ENCODE measurements around the gene CFAP221.

CFAP221 gene

DNA sequence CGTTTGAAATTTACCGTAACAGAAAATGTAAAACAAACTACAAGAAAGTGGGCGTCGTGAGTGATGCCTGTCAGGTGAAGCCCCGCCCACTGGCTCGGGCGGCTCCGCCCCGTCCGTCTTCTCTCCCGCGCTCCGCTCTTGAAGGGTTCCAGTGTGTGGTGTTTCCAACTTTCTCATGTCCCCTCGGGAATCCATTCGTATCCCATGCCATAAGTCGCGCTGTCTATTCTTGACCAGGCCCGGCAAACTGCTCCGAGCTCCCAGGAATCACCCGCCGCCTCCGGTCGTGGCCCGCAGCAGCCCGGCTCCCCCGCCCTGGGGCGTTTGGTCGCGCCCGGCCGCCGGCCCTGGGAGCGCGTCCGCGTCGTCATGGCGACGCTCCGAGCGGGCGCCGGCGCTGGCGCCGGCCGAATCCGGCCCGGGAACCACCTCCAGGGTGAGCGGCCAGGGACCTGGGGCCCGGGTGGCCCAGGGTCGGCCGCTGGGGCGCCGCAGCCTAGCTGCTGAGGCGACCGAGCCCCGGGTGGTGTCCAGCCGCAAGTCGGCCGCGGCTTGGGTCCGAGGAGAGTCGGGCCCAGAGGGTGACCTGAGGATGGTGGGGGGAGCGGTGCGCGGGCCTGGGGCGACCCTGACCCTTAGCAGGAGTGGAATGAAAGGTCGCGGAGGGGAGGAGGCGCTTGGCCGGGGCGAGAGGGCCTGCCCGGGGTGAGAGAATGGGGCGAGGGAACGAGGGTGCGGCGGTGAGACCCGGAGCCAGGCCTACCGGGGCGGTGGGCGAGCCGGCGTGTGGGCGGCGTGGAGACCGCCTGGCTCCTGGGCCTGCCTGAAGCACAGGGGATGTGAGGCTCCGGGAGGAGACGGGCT lies at the start of gene CFAP221:
CFAP221 (plus strand) TSS at position 375 of the 864 bp plus-strand sequence. CDS start 1,683 bp downstream, outside the sequence.
- in situ Hi-C loops (cut with MboI; ENCODE audit: low sequenced_read_pairs) = no loop called here

DNA sequence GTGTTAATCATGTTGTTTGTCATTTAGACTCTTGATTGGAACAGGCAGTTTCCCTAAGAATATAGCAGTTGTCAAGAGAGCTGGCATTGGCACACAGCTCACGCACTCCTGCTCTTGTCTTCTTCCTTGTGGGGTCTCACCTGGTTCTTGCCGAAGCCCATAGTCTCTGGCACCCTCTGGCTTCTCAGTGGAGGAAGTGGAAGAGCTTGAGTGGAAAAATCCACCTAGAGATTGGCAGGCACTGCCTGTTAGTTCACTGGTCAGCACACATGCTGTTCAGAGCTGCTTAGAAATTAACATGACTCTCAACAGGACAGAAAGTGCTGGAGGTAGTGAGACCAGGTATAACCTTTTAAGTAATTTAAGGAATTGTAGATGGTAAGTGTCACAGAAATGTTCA lies 48.3 kb upstream of the CFAP221 start:
- in situ Hi-C loops (cut with MboI; ENCODE audit: low sequenced_read_pairs) = no loop called here

DNA sequence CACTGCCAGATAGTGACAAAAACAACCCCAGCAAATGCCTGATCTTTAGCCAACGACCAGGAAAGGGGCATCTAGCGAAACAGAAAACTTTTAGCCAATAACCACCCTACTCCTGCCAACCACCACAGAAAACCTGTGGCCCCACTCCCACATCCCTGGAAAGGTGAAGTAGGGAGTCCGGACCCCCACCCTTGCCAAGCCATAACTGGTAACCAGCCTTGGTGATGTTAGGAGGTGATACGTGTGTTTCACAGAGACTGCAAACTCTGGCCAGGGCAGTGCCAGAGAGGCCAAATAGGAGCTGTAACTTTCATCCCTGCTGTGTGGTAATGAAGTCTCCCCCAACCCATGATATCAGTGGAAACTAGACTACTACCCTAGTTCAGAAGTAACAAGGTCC lies 47.6 kb upstream of the CFAP221 start:
- in situ Hi-C loops (cut with MboI; ENCODE audit: low sequenced_read_pairs) = no loop called here

DNA sequence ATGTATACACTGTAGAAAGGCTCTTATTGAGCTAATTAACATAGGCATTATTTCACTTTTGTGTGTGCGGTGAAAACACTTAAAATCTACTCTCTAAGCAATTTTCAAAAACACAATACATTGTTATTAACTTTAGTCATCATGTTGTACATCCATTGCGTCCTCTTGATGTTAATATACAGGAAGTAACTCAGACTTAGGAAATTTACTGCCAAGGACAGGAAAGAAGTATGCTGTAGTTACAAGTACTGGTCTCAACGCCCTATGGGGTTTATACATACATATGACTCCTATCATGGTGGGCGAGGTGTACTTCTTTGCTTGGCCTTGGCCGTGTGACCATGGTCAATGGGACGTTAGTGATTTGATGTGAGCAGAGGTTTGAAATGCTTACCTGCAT lies 35.5 kb upstream of the CFAP221 start:
- in situ Hi-C loops (cut with MboI; ENCODE audit: low sequenced_read_pairs) = no loop called here

DNA sequence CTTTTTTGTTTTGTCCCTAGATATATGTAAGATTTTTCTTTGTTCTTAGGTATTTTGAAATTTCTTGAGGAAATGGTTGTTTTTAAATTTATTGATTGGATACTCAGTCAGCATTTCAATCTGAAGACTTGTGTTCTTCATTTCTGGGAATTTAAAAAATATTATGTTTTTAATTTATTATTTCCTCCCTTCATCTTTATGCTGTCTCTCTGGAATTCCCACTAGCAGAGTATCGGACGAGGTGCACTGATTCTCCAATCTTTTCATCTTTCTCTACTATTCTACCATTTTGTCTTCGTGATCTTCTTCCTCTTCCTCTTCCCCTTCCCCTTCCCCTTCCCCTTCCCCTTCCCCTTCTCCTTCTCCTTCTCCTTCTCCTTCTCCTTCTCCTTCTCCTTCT lies 32.3 kb upstream of the CFAP221 start:
- in situ Hi-C loops (cut with MboI; ENCODE audit: low sequenced_read_pairs) = no loop called here

DNA sequence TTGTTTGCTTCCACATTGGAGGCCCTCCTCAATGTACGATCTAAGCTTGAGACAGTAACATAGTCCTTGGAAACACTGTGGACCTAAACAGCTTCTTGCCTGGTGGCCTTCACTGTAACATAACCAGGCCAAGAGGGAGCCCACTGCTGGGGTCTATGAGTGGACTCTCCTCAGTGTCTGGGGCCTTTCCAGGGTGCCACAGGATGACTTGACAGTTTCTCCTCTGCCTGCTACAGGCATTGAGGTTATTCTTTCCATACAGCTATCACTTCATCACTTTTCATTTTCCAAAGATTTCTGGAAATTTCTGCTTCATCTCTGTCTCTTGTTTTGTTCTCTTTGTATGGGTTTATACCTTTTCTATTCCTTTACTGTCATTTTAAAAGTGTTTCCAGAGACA lies 31.3 kb upstream of the CFAP221 start:
- in situ Hi-C loops (cut with MboI; ENCODE audit: low sequenced_read_pairs) = no loop called here

DNA sequence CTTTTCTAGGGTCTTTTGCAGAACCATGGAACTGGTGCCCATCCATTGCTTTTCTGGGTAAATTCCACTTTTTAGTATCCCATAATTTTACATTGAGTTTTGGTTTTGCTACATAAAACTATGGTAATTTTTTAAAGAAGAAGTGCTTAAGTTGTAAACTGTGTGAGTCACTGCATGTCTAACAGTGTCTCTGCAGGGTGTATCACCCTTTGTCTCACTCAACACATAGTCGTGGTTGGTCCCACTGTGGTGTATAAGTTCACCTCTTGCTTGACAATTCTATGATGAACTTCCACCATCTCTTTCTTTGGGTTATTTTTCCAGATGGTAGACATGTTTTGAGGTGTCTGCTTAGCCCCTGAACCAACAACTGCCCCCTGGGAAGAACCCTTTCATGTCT lies 30.4 kb upstream of the CFAP221 start:
- in situ Hi-C loops (cut with MboI; ENCODE audit: low sequenced_read_pairs) = no loop called here

DNA sequence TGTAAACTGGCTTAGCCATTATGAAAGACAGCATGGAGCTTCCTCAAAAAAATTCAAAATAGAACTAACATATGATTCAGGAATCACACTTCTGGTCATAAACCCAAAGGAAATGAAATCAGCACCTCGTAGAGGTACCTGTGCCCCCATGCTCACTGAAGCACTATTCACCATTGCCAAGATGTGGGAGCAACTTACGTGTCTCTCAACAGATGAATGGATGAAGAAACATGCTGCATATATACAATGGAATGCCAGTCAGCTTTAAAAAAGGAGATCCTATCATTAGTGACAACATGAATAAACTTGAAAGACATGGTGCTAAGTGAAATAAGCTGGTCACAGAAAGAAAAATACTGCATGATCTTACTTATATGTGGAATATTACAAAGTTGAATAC lies 28.1 kb upstream of the CFAP221 start:
- in situ Hi-C loops (cut with MboI; ENCODE audit: low sequenced_read_pairs) = no loop called here

DNA sequence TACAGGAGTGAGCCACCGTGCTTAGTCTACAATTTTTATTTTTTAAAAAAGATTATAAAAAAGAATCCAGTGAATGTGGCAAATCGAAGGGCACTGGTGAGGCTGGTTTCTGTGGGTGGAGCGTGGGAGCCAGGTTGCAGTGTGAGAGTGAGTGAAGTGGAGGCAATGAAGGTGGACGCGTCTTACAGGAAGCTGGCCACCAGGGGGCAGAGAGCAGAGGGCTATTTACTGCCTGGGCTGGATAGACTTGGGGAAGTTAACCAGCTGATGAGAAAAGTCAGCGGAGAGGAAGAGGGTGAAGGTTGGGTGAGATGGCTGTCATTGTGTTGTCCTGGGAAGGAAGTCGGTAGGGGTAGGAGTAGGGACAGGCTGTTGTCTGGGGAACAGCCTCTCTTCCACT lies 26.8 kb upstream of the CFAP221 start:
- in situ Hi-C loops (cut with MboI; ENCODE audit: low sequenced_read_pairs) = no loop called here

DNA sequence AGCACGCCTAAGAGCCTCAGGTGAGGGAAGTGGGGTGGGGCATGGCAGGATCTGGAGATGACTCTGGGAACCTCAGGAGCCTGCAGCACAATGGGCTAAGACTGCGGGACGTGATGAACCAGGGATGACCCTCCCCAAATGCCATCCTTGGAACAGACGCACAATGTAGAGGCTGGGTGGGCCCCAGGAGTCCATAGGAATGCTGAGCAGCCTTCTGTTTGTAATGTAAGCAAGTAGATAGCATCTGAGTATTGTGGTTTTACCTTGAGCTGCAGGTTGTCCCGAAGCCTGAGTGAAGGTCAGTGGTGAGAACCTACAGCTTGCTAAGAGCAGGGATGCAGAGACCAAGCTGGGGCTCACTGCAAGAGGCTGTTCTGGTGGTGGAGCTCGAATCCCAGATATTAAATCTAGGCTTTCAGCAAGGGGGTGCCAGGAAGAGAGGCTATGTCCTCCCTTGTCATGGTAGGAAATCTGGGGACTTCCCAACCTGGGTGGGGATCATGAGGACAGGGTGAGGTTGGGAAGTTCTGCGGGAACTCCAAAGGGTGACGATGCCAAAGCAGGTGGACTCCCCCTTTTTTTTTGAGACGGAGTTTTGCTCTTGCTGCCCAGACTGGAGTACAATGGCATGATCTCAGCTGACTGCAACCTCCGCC lies 25.7 kb upstream of the CFAP221 start:
- in situ Hi-C loops (cut with MboI; ENCODE audit: low sequenced_read_pairs) = no loop called here

DNA sequence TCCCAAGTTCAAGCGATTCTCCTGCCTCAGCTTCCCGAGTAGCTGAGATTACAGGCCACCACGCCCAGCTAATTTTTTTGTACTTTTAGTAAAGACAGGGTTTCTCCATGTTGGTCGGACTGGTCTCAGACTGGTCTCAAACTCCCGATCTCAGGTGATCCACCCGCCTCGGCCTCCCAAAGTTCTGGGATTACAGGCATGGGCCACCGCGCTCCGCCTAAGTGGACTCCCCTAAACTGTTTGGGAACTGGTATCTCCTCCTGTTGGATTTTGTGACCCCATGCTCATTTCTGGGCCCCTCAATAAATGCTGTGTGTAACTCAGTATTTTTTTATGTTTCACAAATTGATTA lies 25.2 kb upstream of the CFAP221 start:
- in situ Hi-C loops (cut with MboI; ENCODE audit: low sequenced_read_pairs) = no loop called here

DNA sequence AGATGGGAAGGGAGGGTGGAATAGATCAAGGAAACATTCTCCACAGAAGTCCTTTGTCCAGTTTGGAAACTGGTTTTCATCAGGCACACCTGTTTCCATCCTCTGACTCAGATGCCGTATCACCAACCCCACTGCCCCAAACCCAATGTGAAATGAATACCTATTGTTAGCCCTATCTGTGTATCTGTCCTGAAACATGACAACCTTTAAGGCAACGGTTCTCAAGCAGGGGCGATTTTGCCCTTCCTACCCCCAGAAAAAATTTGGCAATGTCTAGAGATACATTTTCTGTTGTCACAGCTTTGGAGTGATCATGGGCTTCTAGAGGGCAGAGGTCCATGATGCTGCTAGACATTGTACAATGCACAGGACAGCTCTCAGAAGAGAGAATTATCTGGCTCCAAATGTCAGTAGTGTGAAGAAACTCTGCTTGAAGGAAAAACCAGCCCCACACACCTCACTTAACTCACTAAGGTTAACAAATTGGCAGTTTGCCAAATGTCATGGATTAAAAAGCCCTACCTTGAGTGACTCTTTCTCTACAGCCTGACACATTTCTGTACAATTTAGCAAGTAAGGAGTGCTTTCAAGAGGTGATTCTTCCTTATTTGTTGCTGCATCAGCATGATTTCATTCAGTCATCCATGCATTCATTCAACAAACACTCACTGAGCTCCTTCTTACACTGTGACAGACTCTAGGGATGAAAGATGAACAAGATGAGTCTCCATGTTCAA lies 23.4 kb upstream of the CFAP221 start:
- in situ Hi-C loops (cut with MboI; ENCODE audit: low sequenced_read_pairs) = no loop called here

DNA sequence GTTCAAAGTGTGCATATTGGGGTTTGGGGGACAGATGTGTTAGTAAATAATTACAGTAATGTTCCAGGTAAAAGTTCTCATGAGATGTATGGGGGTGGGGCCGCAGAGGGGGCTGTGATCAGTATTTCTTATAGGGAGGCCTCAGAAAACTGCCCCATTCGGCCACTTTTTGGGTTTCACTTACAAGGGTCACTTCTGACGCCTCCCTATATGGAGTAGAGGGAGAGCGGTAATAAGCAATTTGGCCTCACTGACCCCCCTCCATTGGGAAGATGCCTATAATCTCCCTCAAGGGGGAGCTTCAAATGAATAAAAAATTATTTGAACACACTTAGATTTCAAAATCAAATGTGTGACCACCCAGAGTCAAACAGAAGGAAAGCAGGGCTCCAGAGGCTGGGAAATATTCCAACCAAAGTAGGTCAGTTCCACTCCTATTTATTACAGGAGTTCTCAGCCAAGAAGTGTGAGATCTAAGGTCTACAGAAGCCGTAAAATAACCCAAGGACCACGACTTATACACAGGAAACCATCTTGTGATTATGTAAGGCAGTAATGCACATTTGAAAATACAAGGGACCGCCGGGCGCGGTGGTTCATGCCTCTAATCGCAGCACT lies 22.7 kb upstream of the CFAP221 start:
- in situ Hi-C loops (cut with MboI; ENCODE audit: low sequenced_read_pairs) = no loop called here

DNA sequence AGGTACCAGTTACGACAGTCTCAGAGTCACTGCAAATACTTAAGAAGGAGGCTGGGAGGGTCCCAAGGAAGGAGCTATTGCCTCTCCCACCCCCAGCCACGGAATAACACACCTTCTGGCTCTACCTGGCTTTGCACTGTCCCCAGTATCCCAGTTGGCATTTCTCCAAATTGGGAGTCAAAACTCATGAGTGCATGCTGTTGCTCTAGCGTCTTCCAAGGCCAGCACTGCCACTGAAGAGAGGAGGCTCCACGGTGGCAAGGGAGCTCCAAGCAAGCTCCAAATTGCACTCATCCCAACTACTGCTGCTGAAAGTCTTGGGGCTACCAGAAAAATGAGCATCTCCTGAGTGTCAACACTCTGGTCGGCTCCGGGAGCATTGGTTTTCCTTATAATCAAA lies 21.6 kb upstream of the CFAP221 start:
- in situ Hi-C loops (cut with MboI; ENCODE audit: low sequenced_read_pairs) = no loop called here

DNA sequence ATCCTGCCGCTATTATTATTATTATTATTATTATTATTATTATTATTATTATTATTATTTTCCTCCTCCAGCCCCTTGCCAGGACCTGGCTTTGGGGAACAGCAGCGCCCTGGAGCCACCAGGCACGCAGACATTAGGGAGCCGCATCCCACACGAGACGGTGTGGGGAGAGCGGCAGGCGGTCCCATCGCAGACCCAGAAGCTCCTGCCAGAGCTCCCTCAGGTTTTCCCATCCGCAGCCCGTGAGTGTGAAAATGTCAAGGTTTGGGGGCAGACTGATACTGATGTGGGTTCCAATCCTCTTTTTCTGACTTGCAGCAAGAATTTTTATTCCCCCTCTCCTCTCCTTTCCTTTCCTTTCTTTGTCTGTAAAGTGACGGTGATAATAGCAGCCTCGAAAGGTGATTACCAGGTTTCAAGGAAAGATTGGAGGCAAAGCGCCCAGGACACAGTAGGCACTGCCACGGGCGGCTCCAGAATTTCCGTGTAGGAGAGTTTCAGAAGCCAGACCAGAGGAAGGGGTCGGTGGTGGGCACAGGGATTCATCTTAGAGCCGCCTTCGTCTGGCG lies 20.8 kb upstream of the CFAP221 start:
- in situ Hi-C loops (cut with MboI; ENCODE audit: low sequenced_read_pairs) = no loop called here

DNA sequence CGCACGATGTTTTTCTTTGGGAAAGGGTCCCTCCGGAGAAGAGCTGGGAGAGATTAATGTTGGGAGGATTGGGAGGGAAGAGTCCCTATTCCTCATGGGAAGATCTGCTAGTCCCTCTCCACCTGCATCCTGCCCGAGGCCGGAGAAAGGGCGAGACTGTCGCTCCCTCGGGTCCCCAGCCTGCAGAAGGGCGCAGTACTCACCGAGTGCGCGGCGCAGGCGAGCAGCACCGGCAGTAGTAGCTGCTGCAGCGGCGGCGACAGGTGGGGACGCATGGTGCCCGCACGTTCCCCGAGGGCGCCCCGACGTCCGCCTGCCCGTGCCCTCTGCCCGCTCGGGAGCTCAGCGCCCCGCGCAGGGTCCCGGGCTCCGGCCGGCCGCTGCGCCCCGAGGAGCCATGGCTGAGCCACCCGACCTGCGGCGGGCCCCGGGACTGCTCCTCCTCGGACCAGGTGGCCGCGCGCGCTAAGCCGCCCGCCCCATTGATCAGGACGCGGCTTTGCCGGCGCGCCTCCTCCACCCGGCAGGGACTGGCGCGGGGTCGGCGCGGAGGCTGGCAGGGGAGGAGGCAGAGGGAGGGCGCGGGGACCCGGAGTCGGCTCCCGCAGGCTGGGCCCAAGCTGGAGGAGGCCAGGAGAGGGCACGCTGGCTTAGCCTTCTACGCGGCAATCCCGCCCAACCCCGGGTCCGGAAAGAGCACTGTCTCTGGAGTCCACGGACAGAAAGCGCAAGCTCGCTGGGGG lies 20.1 kb upstream of the CFAP221 start, which contains the start of gene SCTR:
SCTR (minus strand) TSS at position 532 of the 743 bp plus-strand sequence; CDS start at position 275, 257 bp downstream.
- in situ Hi-C loops (cut with MboI; ENCODE audit: low sequenced_read_pairs) = no loop called here

DNA sequence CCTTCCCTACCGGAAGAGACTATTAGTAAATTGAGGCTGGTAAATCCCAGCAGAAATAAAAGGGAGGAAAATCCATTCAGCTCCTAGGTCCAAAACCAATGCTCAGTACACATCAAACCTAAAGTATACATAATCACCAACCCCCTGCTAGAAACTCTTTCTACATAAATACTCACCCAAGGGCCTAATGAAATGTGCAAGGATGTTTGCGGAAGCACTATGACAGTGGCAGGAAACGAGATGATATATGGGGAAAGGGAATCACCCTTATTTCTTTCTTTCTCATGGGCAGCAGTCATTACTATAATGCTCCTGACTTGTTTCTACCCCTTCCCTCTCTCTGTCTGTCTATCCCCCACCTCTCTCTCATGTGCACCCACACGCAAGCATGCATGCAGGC lies 18.6 kb upstream of the CFAP221 start:
- in situ Hi-C loops (cut with MboI; ENCODE audit: low sequenced_read_pairs) = no loop called here

DNA sequence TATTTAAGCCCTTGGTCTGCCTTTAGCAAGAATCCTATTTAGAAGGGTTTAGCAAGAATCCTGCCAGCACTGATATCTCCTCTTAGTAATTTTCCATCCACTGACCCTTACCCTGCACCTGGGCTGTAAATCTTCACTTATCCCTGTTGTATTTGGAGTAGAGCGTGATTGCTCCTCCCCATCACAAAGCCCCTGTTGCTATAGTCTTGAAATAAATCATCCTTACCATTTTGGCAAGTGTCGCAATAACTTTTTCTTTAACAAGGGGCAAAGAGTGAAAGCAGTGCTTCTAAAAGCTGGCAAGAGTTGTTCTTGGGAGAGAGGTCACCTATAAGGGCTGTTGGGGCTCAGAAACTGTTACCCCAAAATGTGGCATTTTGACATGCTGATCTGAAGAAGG lies 16.2 kb upstream of the CFAP221 start:
- in situ Hi-C loops (cut with MboI; ENCODE audit: low sequenced_read_pairs) = no loop called here

DNA sequence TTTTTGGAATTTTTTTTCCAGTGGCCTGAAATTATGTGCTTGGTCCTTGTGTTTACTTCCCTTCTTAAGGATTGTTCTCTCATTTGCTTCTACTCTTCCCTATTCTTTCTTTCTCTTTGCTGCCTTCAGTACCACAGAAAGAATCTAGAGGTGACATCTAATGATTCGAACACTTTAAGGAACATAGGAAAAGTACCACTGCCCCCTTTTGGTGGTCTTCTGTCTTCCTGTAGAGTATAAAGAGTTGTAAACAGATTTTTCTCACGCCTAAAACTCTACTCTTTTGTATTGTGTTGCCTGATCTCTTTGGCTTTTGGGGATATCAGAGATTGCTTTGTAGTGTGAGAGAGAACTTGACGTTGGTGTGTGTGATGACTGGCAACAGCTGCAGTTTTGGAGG lies 13.0 kb upstream of the CFAP221 start:
- in situ Hi-C loops (cut with MboI; ENCODE audit: low sequenced_read_pairs) = no loop called here

DNA sequence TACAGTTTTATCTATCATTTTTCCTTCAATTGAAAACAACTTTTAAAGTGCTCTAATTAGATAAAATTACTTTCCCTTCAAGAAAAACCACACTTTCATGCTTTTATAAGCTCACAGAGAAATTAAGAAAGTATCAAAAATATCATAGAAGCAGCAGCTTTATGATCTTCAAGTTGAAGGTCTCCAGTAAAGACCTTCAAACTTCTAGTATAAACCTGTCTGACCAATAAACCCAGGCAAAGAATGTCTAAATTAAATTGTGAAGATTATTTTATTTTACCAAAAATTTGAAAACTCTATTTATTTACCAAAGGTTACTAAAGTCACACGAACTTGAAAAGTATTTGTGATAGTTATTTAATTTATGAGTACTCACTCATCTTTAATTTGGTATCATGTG lies 10.7 kb upstream of the CFAP221 start:
- in situ Hi-C loops (cut with MboI; ENCODE audit: low sequenced_read_pairs) = no loop called here
